ENCODE data around the gene OR6M1.

The OR6M1 gene

GRCh38 chr11:123755813-123756212 lies 50.3 kb downstream of the OR6M1 start:
- H3K27ac ChIP-seq, result no peak overlapping the region
- no peak for DNase-seq (ENCODE audit: low spot score)
- no peak for TF ChIP-seq CTCF (conservative IDR thresholded peaks at IDR 0.05; ENCODE audit: low read depth)
- ChIA-PET POLR2A (ENCODE audit: low non-redundant PET) (no interaction called here), CTCF (interaction anchor here (0.6 to 0.7 kb wide), 2 partner anchors 316 to 1760 kb away, joined by 3 to 5 read pairs; no protein-coding TSS in a partner anchor)

All from RWPE1 (cell line).